Rectal smooth muscle tissue (tissue), 1 donor: Measurements from ENCODE around the gene ASAP2.

ENCODE experiments used
- H3K27ac ChIP-seq: one replicate; pipeline ENCODE4 v1.7.0; 2013; ENCODE audit warnings: low read depth, low read length, inconsistent platforms
- H3K27me3 ChIP-seq: one replicate; pipeline ENCODE4 v1.7.0; 2013; ENCODE audit warnings: low read length; ENCODE audit not compliant: control insufficient read depth, insufficient read depth
- H3K36me3 ChIP-seq: one replicate; pipeline ENCODE4 v1.7.0; 2013; ENCODE audit warnings: low read length; ENCODE audit not compliant: control insufficient read depth, insufficient read depth
- H3K4me1 ChIP-seq: one replicate; pipeline ENCODE4 v1.7.0; 2013; ENCODE audit warnings: low read length; ENCODE audit not compliant: control insufficient read depth, insufficient read depth
- H3K4me3 ChIP-seq: one replicate; pipeline ENCODE4 v1.7.0; 2013; ENCODE audit warnings: low read length
- H3K9ac ChIP-seq: one replicate; pipeline ENCODE4 v1.7.0; 2013; ENCODE audit warnings: low read length

ASAP2 gene

DNA sequence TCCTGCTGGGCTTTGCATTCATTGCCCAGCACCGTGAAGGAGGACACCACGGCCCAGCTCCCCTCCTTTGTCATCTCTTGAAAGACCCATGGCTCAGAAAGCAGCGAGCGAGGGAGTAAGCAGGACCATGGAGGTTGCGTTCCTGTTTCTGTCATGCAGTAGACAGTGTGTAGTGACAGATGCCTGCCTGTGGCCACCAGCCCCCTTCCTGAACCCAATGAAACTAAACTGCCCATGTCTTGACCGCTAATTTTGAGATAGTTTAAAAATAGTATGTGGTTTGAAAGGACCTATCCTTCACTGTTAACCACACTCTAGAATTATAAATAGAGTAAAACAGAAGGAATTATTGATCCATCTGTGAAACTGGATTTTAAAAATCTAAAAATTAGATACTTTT is 88.2 kb downstream of the ASAP2 start:
- Histone ChIP-seq H3K4me3 (no peak overlapping the region), H3K27ac (no peak overlapping the region), H3K9ac (no peak overlapping the region), H3K36me3 (no peaks in the 10 kb centered on the region), H3K27me3 (no peaks in the 10 kb centered on the region), H3K4me1 (peaks cover 33% of the 10 kb centered on the region)

DNA sequence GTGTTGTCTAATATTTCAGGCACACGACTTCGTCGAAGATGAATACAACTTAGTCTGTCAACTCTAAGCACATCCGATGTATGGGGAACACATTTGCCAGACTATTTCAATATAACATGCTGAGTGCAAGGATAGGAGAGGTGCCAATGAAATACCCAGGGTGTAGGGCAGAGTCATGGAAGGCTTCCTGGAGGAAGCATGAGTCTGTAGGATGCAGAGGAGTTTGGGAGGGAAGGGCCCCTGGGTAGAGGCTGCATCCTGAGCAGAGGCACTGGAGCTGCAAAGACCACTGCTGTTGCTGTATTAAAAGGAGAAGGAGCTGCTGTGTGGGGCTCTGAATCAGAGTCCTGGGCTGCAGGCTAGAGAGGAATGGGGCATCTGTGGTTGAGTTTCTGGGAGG is 89.9 kb downstream of the ASAP2 start:
- Histone ChIP-seq H3K9ac (no peak overlapping the region), H3K4me1 (peaks cover 49% of the 10 kb centered on the region), H3K27me3 (no peaks in the 10 kb centered on the region), H3K27ac (peak overlapping the region; percentile 77), H3K4me3 (peak overlapping the region; percentile 12), H3K36me3 (no peaks in the 10 kb centered on the region)

- Histone ChIP-seq H3K4me1 (peaks cover 50% of the 10 kb centered on the region), H3K36me3 (no peaks in the 10 kb centered on the region), H3K9ac (no peak overlapping the region), H3K27me3 (no peaks in the 10 kb centered on the region), H3K27ac (peak overlapping the region; percentile 77), H3K4me3 (peak overlapping the region; percentile 12)
These were observed 90.5 kb downstream of the ASAP2 start for GRCh38 chr2:9297156-9297555.

DNA sequence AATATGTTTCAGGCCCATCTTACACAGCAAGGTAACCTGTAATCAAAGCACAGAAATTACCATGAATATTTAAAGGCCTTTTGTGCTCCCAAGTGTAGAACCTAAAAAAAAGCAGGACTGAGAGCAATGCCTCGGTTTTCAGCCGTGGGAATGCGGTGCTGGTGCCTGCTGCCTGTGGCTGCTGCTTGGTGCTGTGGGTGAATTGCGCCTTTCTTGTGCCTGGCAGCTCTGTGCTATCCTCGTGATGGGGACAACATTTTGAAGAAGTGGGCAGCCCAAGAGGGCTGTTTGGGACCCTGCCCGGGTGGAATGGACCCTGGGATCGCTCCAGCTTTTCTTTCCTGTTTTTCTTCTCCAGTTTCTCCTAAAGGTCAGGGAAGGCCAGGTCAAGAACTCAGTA is 91.2 kb downstream of the ASAP2 start:
- Histone ChIP-seq H3K4me3 (no peak overlapping the region), H3K36me3 (no peaks in the 10 kb centered on the region), H3K27ac (peak overlapping the region; percentile 77), H3K9ac (no peak overlapping the region), H3K27me3 (no peaks in the 10 kb centered on the region), H3K4me1 (peaks cover 50% of the 10 kb centered on the region)

DNA sequence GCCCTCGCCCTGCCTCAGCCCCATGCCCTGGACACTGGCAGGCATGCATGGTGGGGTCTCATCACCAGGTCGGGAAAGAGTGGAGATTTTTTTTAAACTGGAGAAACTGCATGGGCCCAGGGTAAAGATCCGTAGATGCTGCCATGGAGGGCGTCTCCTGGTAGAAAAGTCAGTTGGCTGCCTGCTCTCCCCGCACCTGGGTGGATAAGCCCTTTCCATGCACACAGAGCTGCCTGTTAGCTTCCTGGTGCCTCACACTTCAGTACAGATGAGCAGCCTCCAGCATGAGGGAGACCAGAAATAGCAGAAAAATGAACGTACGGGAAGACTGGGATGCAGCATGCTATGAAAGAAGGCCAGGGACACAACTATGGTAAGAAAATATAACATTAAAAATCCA is 92.0 kb downstream of the ASAP2 start:
- no peak overlapping the region for H3K4me3 ChIP-seq
- no peaks in the 10 kb centered on the region for H3K27me3 ChIP-seq
- H3K4me1 ChIP-seq, result peaks cover 50% of the 10 kb centered on the region
- H3K27ac ChIP-seq, result peak overlapping the region; percentile 77
- H3K36me3 ChIP-seq, result no peaks in the 10 kb centered on the region
- no peak overlapping the region for H3K9ac ChIP-seq

DNA sequence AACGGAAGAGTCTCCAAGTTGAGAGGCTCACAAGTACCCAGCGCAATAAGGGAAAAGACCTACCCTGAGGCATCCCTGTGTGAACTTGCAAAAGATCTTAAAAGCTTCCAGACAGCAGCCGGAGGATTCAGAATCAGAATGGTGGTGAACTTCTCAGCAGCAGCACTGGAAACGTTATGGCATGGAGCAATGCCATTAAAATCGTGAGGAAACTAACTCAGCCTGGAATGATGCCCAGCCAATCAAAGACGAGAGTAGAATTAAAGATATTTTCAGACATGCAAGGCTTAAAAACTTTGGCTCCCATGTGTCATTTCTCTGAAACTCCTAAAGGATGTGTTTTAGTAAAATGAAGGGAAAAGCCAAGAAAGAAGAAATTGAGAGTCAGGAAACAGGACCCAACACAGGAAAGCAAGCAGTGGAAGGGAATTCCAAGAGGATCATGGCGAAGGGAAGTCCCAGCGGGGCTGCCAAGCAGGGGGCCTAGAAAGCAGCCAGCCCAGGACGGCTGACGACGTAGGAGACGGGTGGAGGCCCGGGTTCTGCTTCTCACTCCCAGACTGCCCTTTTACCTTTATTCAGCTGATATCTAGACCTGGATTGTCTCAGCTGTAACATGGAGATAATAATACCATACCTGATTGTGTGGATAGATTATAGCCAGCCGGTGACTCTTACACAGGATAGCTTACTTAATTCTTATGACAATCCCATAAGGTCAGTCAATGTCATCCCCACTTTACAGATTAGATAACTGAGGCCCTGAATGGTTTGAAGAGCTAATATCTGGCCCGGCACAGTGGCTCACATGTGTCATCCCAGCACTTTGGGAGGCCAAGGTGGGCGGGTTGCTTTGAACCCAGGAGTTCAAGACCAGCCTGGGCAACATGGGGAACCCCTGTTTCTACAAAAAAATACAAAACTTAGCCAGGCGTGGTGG is 92.8 kb downstream of the ASAP2 start:
- Histone ChIP-seq H3K4me3 (no peak overlapping the region), H3K27me3 (no peaks in the 10 kb centered on the region), H3K4me1 (peaks cover 50% of the 10 kb centered on the region), H3K27ac (peak overlapping the region; percentile 77), H3K9ac (no peak overlapping the region), H3K36me3 (no peaks in the 10 kb centered on the region)

- Histone ChIP-seq H3K4me1 (peaks cover 50% of the 10 kb centered on the region), H3K27ac (peak overlapping the region; percentile 77), H3K27me3 (no peaks in the 10 kb centered on the region), H3K9ac (no peak overlapping the region), H3K4me3 (no peak overlapping the region), H3K36me3 (no peaks in the 10 kb centered on the region)
These were observed 93.6 kb downstream of the ASAP2 start for GRCh38 chr2:9300214-9300613.

- Histone ChIP-seq H3K27ac (peak overlapping the region; percentile 77), H3K36me3 (no peaks in the 10 kb centered on the region), H3K4me1 (peaks cover 50% of the 10 kb centered on the region), H3K27me3 (no peaks in the 10 kb centered on the region), H3K4me3 (no peak overlapping the region), H3K9ac (no peak overlapping the region)
These were observed 94.3 kb downstream of the ASAP2 start for GRCh38 chr2:9300829-9301453.

DNA sequence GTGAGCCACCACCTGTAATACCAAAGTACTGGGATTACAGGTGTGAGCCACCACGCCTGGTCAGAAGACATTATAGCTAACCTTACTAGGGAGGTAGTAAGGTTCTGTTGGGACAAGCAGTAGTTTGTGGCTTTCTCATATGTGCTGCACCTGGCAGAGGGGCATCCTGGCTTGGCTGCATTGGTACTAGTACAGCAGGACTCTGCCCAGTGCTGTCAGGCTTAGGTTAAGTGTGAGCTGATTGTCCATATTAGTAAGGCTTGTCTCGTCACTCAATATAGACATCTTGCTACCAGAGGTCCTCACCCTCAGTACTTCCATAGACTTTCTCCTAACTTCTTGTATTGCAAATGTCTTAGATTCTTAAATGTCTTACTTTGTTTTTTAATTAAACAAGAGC is 96.1 kb downstream of the ASAP2 start:
- H3K4me3 ChIP-seq, result no peak overlapping the region

DNA sequence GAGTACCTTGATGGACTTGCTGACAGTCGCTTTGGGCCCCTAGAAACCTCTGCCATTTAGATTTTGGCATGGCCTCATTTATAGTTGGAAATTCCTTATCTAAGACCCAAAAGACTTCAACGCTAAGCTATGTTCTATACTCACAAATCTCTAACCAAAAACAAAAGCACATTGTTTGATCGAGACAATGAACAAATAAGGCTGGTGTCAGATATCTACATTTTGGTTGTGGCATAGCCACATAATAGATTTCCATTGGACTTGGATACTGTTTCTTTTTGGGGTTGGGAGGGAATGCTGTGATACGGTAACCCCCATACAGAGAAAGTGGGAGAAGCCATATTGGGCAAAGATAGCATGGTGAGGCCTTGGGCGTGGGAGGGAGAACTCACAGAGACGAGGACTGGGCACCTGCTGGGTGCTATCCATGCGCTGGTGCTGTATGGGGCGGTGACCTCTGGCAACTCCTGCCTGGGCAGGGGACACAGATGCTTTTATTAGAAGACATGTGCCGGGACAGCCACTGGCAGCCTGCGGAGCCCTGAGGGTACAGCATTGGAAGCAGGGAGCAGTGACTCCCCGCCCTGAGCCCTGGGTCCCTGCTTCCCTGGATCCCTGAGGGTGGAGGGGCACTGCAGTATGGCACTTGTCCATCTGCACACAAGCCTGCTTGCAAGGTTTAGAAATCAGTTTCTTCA is 97.1 kb downstream of the ASAP2 start:
- H3K36me3 ChIP-seq, result no peaks in the 10 kb centered on the region
- H3K27ac ChIP-seq, result peak overlapping the region; percentile 26
- H3K4me3 ChIP-seq, result no peak overlapping the region
- peaks cover 42% of the 10 kb centered on the region for H3K4me1 ChIP-seq
- no peaks in the 10 kb centered on the region for H3K27me3 ChIP-seq
- H3K9ac ChIP-seq, result no peak overlapping the region

More for the DNA sequence above, 96.1 kb downstream of the ASAP2 start:
- H3K4me1 ChIP-seq, result peaks cover 42% of the 10 kb centered on the region
- no peaks in the 10 kb centered on the region for H3K36me3 ChIP-seq
- no peaks in the 10 kb centered on the region for H3K27me3 ChIP-seq
- H3K27ac ChIP-seq, result no peak overlapping the region
- no peak overlapping the region for H3K9ac ChIP-seq

DNA sequence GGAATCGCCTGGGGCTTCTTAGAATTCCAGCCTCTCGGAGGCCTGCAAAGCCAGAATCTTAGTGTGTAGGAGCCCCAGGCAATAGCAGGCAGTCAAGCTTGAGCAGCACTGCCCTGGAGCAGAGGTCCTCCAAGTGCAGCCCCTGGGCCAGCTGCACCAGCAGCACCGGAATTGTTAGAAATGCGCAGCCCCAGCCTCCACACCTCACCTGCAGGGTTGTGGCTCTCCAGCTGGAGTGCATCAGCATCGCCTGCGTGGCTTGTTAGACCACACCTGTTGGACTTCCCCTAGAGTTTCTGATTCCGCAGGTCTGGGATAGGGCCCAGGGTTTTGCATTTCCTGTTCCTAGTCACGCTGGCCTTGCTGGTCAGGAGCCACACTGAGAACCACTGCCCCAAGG is 100.3 kb downstream of the ASAP2 start:
- Histone ChIP-seq H3K27me3 (no peaks in the 10 kb centered on the region), H3K36me3 (no peaks in the 10 kb centered on the region), H3K9ac (no peak overlapping the region), H3K4me1 (peaks cover 41% of the 10 kb centered on the region), H3K4me3 (no peak overlapping the region), H3K27ac (peak overlapping the region; percentile 74)

DNA sequence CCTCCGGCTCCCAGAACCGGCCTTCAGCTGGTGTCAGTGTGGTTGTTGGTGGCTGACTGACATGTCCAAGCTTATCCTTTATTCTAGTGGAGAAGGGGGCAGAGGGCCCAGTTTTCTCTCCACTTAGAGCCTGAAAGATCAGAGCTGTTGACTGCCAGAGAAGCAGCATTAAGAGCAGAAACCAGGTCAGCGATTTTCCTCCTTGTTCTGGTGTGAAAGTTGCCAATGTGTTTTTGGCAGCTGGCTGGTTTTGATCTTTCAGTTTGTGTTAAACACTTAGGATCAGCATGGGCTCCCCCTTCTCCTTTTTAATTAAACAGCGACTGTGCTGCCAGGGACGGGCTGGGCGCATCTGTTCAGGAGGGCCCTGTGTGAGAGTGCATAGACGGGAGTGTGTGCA is 100.9 kb downstream of the ASAP2 start:
- peaks cover 42% of the 10 kb centered on the region for H3K4me1 ChIP-seq
- no peaks in the 10 kb centered on the region for H3K27me3 ChIP-seq
- no peak overlapping the region for H3K4me3 ChIP-seq
- peak overlapping the region; percentile 74 for H3K27ac ChIP-seq
- no peak overlapping the region for H3K9ac ChIP-seq
- no peaks in the 10 kb centered on the region for H3K36me3 ChIP-seq
